IMR-90 (cell line): ENCODE results near the gene WRAP73. TPM values are rescaled to one million over a fixed set of nuclear protein-coding genes. Genes with fewer than 3 reads are reported as not detected.

Experiments
- ATAC-seq: fragments of 200-7000 bp; cut with Tn5 transposase; 2 replicates; pipeline ENCODE4 v1.9.1; 2020; ENCODE audit warnings: low read depth, mild to moderate bottlenecking, moderate library complexity
- BruUV-seq: library from RNA; stranded (reverse); fragments of 400-500 nt; replicated peaks from 2 replicates; lab custom pipeline; 2021; lab: Mats Ljungman, UMichigan
- CTCF ChIA-PET: fragments of 300-600 bp; formaldehyde crosslinking; extraction: SDS; loops from one replicate; lab custom pipeline; 2021; ENCODE audit warnings: antibody characterized with exemption; lab: Yijun Ruan, JAX
- POLR2A ChIA-PET: fragments of 300-600 bp; sonication (Branson Sonifier 250); formaldehyde crosslinking; loops from one replicate; lab custom pipeline; 2022; ENCODE audit warnings: antibody characterized with exemption; ENCODE audit not compliant: unreplicated experiment; lab: Charles Lee
- DNase-seq: peaks from one replicate; pipeline ENCODE4 v3.0.0; 2013
- H2AFZ ChIP-seq: replicated peaks from 2 replicates; pipeline ENCODE3; 2013; ENCODE audit warnings: low read length, mild to moderate bottlenecking; ENCODE audit not compliant: poor library complexity
- H2AK5ac ChIP-seq: 2 replicates; pipeline ENCODE4 v1.6.1; 2013; ENCODE audit warnings: low read depth, low read length, inconsistent platforms
- H2AK9ac ChIP-seq: replicated peaks from 2 replicates; pipeline ENCODE3; 2013; ENCODE audit warnings: mild to moderate bottlenecking, low read depth, low read length, moderate library complexity; ENCODE audit not compliant: poor library complexity
- H2BK120ac ChIP-seq: 2 replicates; pipeline ENCODE4 v1.6.1; 2013; ENCODE audit warnings: low read depth, low read length, inconsistent platforms
- H2BK15ac ChIP-seq: 3 replicates; pipeline ENCODE4 v1.6.1; 2013; ENCODE audit warnings: low read depth, low read length, inconsistent platforms
- H2BK20ac ChIP-seq: 2 replicates; pipeline ENCODE4 v1.6.1; 2013; ENCODE audit warnings: low read depth, mild to moderate bottlenecking, inconsistent platforms, low read length, moderate library complexity
- H2BK5ac ChIP-seq: 2 replicates; pipeline ENCODE4 v1.6.1; 2013; ENCODE audit warnings: mild to moderate bottlenecking, low read depth, low read length, inconsistent platforms; ENCODE audit not compliant: poor library complexity, severe bottlenecking
- H3K14ac ChIP-seq: replicated peaks from 2 replicates; pipeline ENCODE4 v1.6.1; 2013; ENCODE audit warnings: low read depth, low read length, inconsistent platforms
- H3K18ac ChIP-seq: 2 replicates; pipeline ENCODE4 v1.6.1; 2013; ENCODE audit warnings: low read depth, low read length, control low read depth
- H3K23ac ChIP-seq: 2 replicates; pipeline ENCODE4 v1.6.1; 2013; ENCODE audit warnings: low read depth, low read length, inconsistent platforms
- H3K27ac ChIP-seq: 2 replicates; pipeline ENCODE4 v1.5.1; 2013; ENCODE audit warnings: mild to moderate bottlenecking, control low read depth, low read length; ENCODE audit not compliant: insufficient read depth
- H3K27me3 ChIP-seq: 2 replicates; pipeline ENCODE4 v1.6.1; 2013; ENCODE audit warnings: low read length; ENCODE audit not compliant: control insufficient read depth, insufficient read depth
- H3K36me3 ChIP-seq: 2 replicates; pipeline ENCODE4 v1.6.1; 2013; ENCODE audit warnings: low read length, mixed read lengths; ENCODE audit not compliant: control insufficient read depth, insufficient read depth
- H3K4ac ChIP-seq: 2 replicates; pipeline ENCODE4 v1.6.1; 2013; ENCODE audit warnings: low read depth, low read length, inconsistent platforms
- H3K4me1 ChIP-seq: 2 replicates; pipeline ENCODE4 v1.6.1; 2013; ENCODE audit warnings: low read length, mixed read lengths; ENCODE audit not compliant: control insufficient read depth, insufficient read depth
- H3K4me2 ChIP-seq: 2 replicates; pipeline ENCODE4 v1.6.1; 2013; ENCODE audit warnings: low read depth, mild to moderate bottlenecking, control low read depth, low read length, moderate library complexity
- H3K4me3 ChIP-seq: 2 replicates; pipeline ENCODE4 v1.5.1; 2013; ENCODE audit warnings: low read depth, mild to moderate bottlenecking, control low read depth, low read length, moderate library complexity; ENCODE audit not compliant: insufficient read depth
- H3K56ac ChIP-seq: 2 replicates; pipeline ENCODE4 v1.6.1; 2013; ENCODE audit warnings: low read length, inconsistent platforms; ENCODE audit not compliant: insufficient read depth; ENCODE audit errors: extremely low read depth
- H3K79me1 ChIP-seq, 2 experiments: 2 replicates each; pipeline ENCODE4 v1.6.1; 2013; ENCODE audit warnings: low read length in 2 of 2, inconsistent platforms in 1 of 2, low read depth in 1 of 2
- H3K9ac ChIP-seq: 2 replicates; pipeline ENCODE4 v1.6.1; 2013; ENCODE audit warnings: low read depth, low read length, control low read depth
- H3K9me1 ChIP-seq: 2 replicates; pipeline ENCODE4 v1.6.1; 2013; ENCODE audit warnings: low read length, inconsistent platforms; ENCODE audit not compliant: insufficient read depth
- H3K9me3 ChIP-seq: 2 replicates; pipeline ENCODE4 v1.6.1; 2013; ENCODE audit warnings: low read length; ENCODE audit not compliant: control insufficient read depth, insufficient read depth
- H4K20me1 ChIP-seq: 2 replicates; pipeline ENCODE4 v1.6.1; 2013; ENCODE audit warnings: low read length, inconsistent platforms; ENCODE audit not compliant: insufficient read depth
- H4K5ac ChIP-seq: 2 replicates; pipeline ENCODE4 v1.6.1; 2013; ENCODE audit warnings: mild to moderate bottlenecking, low read depth, low read length, control low read depth
- H4K8ac ChIP-seq, 2 experiments: 2 replicates each; pipeline ENCODE4 v1.6.1; 2013; ENCODE audit warnings: low read depth in 2 of 2, low read length in 2 of 2, control low read depth in 1 of 2, inconsistent platforms in 1 of 2
- H4K91ac ChIP-seq: 2 replicates; pipeline ENCODE4 v1.6.1; 2013; ENCODE audit warnings: low read depth, low read length, inconsistent platforms; ENCODE audit not compliant: insufficient read depth
- BHLHE40 ChIP-seq: fragments of 150-350 bp; IDR thresholded peaks from 2 replicates; pipeline ENCODE4 v1.6.1; 2016; ENCODE audit warnings: mild to moderate bottlenecking, low read depth, low read length
- CHD1 ChIP-seq: IDR thresholded peaks from 2 replicates; pipeline ENCODE4 v1.6.1; 2012; ENCODE audit warnings: low read depth, low read length, improper control_type of control experiment
- MAFK ChIP-seq: IDR thresholded peaks from 2 replicates; pipeline ENCODE4 v1.6.1; 2012; ENCODE audit warnings: low read depth, low read length, improper control_type of control experiment
- MAZ ChIP-seq: IDR thresholded peaks from 2 replicates; pipeline ENCODE4 v1.6.1; 2012; ENCODE audit warnings: low read depth, mild to moderate bottlenecking, low read length, improper control_type of control experiment, moderate library complexity, borderline replicate concordance
- NFE2L2 ChIP-seq: fragments of 150-350 bp; IDR thresholded peaks from 2 replicates; pipeline ENCODE4 v1.6.1; 2016; ENCODE audit warnings: low read depth, mild to moderate bottlenecking, low read length
- RAD21 ChIP-seq: IDR thresholded peaks from 2 replicates; pipeline ENCODE4 v1.6.1; 2012; ENCODE audit warnings: low read length, improper control_type of control experiment
- RCOR1 ChIP-seq: IDR thresholded peaks from 2 replicates; pipeline ENCODE4 v1.6.1; 2012; ENCODE audit warnings: mild to moderate bottlenecking, low read length, improper control_type of control experiment; ENCODE audit not compliant: insufficient replicate concordance
- RFX5 ChIP-seq: IDR thresholded peaks from 2 replicates; pipeline ENCODE4 v1.8.0; 2012; ENCODE audit warnings: low read depth, mild to moderate bottlenecking, low read length, moderate library complexity
- SMC3 ChIP-seq: fragments of 150-350 bp; IDR thresholded peaks from 2 replicates; pipeline ENCODE4 v1.6.1; 2016; ENCODE audit warnings: low read depth, mild to moderate bottlenecking, antibody characterized with exemption, low read length, moderate library complexity
- WGBS, 2 experiments: methylation state at CpG; one replicate each; pipeline versions ENCODE4 v1.1.5 to v1.1.7; 2013; ENCODE audit warnings: missing lambda C conversion rate in 2 of 2; ENCODE audit not compliant: insufficient read length in 1 of 2; ENCODE audit errors: extremely low coverage in 2 of 2; 5-methylcytosine and 5-hydroxymethylcytosine counted together
- dilution Hi-C: fragments of 300-500 bp; cut with HindIII; formaldehyde crosslinking; loops from one replicate; pipeline ENCODE4 v1.14.3; 2018; ENCODE audit warnings: low sequenced_read_pairs; ENCODE audit not compliant: unreplicated experiment
- in situ Hi-C: fragments of 300-500 bp; cut with MboI; formaldehyde crosslinking; loops from 3 replicates; pipeline ENCODE4 v1.14.3; 2019; ENCODE audit warnings: low sequenced_read_pairs, inconsistent platforms, mixed read lengths
- intact Hi-C: fragments of 100-400 bp; cut with micrococcal nuclease; formaldehyde crosslinking; loops from 2 replicates; pipeline ENCODE4 v1.10.0; 2022
- polyA plus RNA-seq, 3 experiments: library from polyadenylated mRNA; depleted of rRNA; stranded (reverse); fragments of >200 nt; gene quantifications; 2 replicates each; pipeline ENCODE4 v1.2.3, GENCODE V29; 2012; ENCODE audit warnings: low replicate concordance in 1 of 3
- total RNA-seq: library from RNA; depleted of rRNA; stranded (reverse); fragments of >200 nt; gene quantifications from 2 replicates; pipeline ENCODE4 v1.2.3, GENCODE V29; 2012
- TF ChIP-seq, protein P1 (sequence below): fragments of 150-350 bp; IDR thresholded peaks from 2 replicates; pipeline ENCODE4 v1.6.1; 2017; ENCODE audit warnings: mild to moderate bottlenecking, antibody characterized with exemption, low read length, low read depth
- TF ChIP-seq, protein P2 (sequence below): fragments of 150-350 bp; IDR thresholded peaks from 2 replicates; pipeline ENCODE4 v1.6.1; 2016; ENCODE audit warnings: low read depth, mild to moderate bottlenecking, low read length, moderate library complexity, borderline replicate concordance
- TF ChIP-seq, protein P3 (sequence below): conservative IDR thresholded peaks from 2 replicates; pipeline ENCODE4 v1.5.1; 2012; ENCODE audit warnings: mild to moderate bottlenecking, low read depth, low read length, improper control_type of control experiment

Gene WRAP73
- total and polyA plus RNA-seq, 2 of the 4 experiments (the other 2 are of a cell fraction): 10.8 to 23.6 TPM

DNA sequence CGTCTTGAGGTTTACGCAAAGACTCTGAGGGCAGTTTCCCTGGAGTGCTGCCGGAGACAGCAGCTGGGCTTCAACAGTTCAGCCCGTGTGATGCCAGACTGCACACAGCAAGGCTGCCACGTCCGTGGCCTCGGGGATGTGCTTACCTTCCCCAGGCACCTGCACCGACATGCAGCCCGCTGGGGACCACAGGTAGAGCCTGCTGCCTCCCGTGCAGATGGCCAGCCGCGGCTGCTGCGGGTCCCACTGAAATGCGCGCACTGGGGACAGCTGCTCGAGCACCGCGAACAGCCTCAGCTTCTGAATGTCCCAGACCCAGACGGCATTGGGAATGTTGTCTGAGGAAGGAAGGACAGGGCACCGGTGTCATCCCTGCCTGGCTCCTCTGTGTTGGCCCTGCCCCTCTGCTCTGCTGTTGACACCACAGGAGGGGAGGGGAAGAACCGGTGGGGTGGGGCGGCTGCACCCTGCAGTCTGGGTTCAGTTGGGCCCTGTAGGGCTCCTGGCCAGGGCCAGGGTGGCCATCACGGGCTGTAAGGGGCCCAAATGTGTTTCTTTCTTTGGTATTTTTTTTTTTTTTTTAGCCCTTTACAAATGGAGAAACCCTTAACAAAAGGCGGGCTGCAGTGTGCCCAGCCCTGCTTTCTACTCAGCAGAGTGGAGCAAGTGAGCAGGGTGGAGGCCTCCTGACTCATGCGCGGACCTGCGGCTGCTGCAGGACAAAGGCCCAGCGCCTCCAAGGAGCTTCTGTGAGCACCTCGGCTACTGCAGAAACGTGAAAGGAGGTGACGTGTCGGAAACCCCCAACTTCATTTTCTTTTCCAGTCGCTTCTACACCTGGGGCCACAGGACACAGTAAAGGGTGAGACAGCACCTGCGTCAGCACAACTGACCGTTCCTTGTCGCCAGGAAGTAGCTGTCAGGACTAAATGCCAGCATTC is 18.3 kb downstream of the WRAP73 start:
- Histone ChIP-seq H2AK9ac (no peak overlapping the region), H3K18ac (no peak overlapping the region), H2AK5ac (no peak overlapping the region), H4K91ac (no peak overlapping the region), H3K27me3 (no peaks in the 10 kb centered on the region), H4K5ac (no peak overlapping the region), H2BK15ac (no peak overlapping the region), H3K23ac (no peak overlapping the region), H2BK120ac (no peak overlapping the region), H2AFZ (no peak overlapping the region), H2BK20ac (no peak overlapping the region), H3K56ac (no peak overlapping the region), H3K27ac (no peak overlapping the region), H4K20me1 (no peaks in the 10 kb centered on the region; the same call in 1 of the 2 replicates), H3K9me1 (no peaks in the 10 kb centered on the region), H3K4ac (no peak overlapping the region), H3K4me1 (no peaks in the 10 kb centered on the region), H2BK5ac (no peak overlapping the region), H3K36me3 (peaks cover 70% of the 10 kb centered on the region), H3K4me2 (no peak overlapping the region), H3K14ac (no peak overlapping the region), H3K9me3 (no peaks in the 10 kb centered on the region), H3K79me1 (no peaks in the 10 kb centered on the region), H4K8ac (no peak overlapping the region), H3K9ac (no peak overlapping the region), H3K4me3 (no peak overlapping the region)
- ATAC-seq (no peak), DNase-seq (no peak)
- dilution Hi-C loops: no loop called here
- WGBS, 2 experiments: 91% methylated on average over 20 of the region's 36 CpGs; no CpG with 5 or more reads in 1 of the 2 experiments
- in situ Hi-C loops: no loop called here
- BruUV-seq: no TSS peak
- ChIA-PET CTCF (interaction anchor here (1.0 kb wide), 1 partner anchor 186 kb away, joined by 6 read pairs; no protein-coding TSS in a partner anchor), POLR2A (no interaction called here)
- intact Hi-C loops: no loop called here
- TF ChIP-seq NFE2L2: no peak
- TF ChIP-seq BHLHE40: no peak
- TF ChIP-seq RCOR1: no peak
- no peak for TF ChIP-seq RAD21
- TF ChIP-seq, protein P1, sequence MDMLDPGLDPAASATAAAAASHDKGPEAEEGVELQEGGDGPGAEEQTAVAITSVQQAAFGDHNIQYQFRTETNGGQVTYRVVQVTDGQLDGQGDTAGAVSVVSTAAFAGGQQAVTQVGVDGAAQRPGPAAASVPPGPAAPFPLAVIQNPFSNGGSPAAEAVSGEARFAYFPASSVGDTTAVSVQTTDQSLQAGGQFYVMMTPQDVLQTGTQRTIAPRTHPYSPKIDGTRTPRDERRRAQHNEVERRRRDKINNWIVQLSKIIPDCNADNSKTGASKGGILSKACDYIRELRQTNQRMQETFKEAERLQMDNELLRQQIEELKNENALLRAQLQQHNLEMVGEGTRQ: no peak
- no peak for TF ChIP-seq MAZ
- TF ChIP-seq, protein P2, sequence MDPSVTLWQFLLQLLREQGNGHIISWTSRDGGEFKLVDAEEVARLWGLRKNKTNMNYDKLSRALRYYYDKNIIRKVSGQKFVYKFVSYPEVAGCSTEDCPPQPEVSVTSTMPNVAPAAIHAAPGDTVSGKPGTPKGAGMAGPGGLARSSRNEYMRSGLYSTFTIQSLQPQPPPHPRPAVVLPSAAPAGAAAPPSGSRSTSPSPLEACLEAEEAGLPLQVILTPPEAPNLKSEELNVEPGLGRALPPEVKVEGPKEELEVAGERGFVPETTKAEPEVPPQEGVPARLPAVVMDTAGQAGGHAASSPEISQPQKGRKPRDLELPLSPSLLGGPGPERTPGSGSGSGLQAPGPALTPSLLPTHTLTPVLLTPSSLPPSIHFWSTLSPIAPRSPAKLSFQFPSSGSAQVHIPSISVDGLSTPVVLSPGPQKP: no peak
- TF ChIP-seq SMC3: no peak
- TF ChIP-seq CHD1: no peak
- TF ChIP-seq, protein P3, sequence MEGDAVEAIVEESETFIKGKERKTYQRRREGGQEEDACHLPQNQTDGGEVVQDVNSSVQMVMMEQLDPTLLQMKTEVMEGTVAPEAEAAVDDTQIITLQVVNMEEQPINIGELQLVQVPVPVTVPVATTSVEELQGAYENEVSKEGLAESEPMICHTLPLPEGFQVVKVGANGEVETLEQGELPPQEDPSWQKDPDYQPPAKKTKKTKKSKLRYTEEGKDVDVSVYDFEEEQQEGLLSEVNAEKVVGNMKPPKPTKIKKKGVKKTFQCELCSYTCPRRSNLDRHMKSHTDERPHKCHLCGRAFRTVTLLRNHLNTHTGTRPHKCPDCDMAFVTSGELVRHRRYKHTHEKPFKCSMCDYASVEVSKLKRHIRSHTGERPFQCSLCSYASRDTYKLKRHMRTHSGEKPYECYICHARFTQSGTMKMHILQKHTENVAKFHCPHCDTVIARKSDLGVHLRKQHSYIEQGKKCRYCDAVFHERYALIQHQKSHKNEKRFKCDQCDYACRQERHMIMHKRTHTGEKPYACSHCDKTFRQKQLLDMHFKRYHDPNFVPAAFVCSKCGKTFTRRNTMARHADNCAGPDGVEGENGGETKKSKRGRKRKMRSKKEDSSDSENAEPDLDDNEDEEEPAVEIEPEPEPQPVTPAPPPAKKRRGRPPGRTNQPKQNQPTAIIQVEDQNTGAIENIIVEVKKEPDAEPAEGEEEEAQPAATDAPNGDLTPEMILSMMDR: no peak
- TF ChIP-seq MAFK: no peak
- TF ChIP-seq RFX5: no peak
